MM.1S (cell line): ENCODE data around the gene TEX38.
"Not testable (repeated sequence)": the region's sequence is repeated elsewhere in the genome, so short reads cannot be mapped to it uniquely, and the experiment has no call there.

Experiments
- DNase-seq: peaks from one replicate; pipeline ENCODE4 v3.0.0-alpha.2; 2015
- H2AFZ ChIP-seq: fragments of 300-600 bp; sonication (generic); 2 replicates; pipeline ENCODE4 v1.6.0; 2016; ENCODE audit warnings: antibody characterized with exemption, low read length
- H3F3A ChIP-seq: fragments of 300-600 bp; sonication (generic); 2 replicates; pipeline ENCODE4 v1.6.1; 2016; ENCODE audit warnings: mild to moderate bottlenecking, antibody characterized with exemption, low read length, moderate library complexity, mixed read lengths; ENCODE audit not compliant: insufficient read depth
- H3K27ac ChIP-seq: fragments of 300-600 bp; sonication (generic); 2 replicates; pipeline ENCODE4 v1.5.1; 2016; ENCODE audit warnings: mild to moderate bottlenecking, low read length
- H3K27me3 ChIP-seq: fragments of 300-600 bp; sonication (generic); replicated peaks from 2 replicates; pipeline ENCODE4 v1.6.0; 2016; ENCODE audit warnings: low read length; ENCODE audit not compliant: insufficient read depth
- H3K36me3 ChIP-seq: fragments of 300-600 bp; sonication (generic); replicated peaks from 2 replicates; pipeline ENCODE4 v1.6.1; 2016; ENCODE audit warnings: mild to moderate bottlenecking, low read length, mixed read lengths; ENCODE audit not compliant: insufficient read depth
- H3K4me1 ChIP-seq: fragments of 300-600 bp; sonication (generic); 2 replicates; pipeline ENCODE4 v1.6.1; 2016; ENCODE audit warnings: low read length, mixed read lengths
- H3K4me2 ChIP-seq: fragments of 300-600 bp; sonication (generic); 2 replicates; pipeline ENCODE4 v1.6.0; 2016; ENCODE audit warnings: low read depth, low read length
- H3K4me3 ChIP-seq: fragments of 300-600 bp; sonication (generic); 2 replicates; pipeline ENCODE4 v1.5.1; 2016; ENCODE audit warnings: low read length, mixed read lengths
- H3K79me2 ChIP-seq: fragments of 300-600 bp; sonication (generic); 2 replicates; pipeline ENCODE4 v1.6.1; 2016; ENCODE audit warnings: mixed run types, low read length, mixed read lengths
- H3K9ac ChIP-seq: fragments of 300-600 bp; sonication (generic); 2 replicates; pipeline ENCODE4 v1.6.1; 2016; ENCODE audit warnings: low read length, mixed read lengths
- H3K9me2 ChIP-seq: fragments of 300-600 bp; sonication (generic); replicated peaks from 2 replicates; pipeline ENCODE4 v1.6.1; 2016; ENCODE audit warnings: mild to moderate bottlenecking, low read length, mixed read lengths; ENCODE audit not compliant: insufficient read depth
- H3K9me3 ChIP-seq: fragments of 300-600 bp; sonication (generic); replicated peaks from 2 replicates; pipeline ENCODE4 v1.6.1; 2016; ENCODE audit warnings: mild to moderate bottlenecking, low read length, mixed read lengths; ENCODE audit not compliant: insufficient read depth
- H4K20me1 ChIP-seq: fragments of 300-600 bp; sonication (generic); 2 replicates; pipeline ENCODE4 v1.6.1; 2016; ENCODE audit warnings: mild to moderate bottlenecking, low read length, moderate library complexity, mixed read lengths; ENCODE audit not compliant: insufficient read depth
- CTCF ChIP-seq: fragments of 300-600 bp; sonication (generic); IDR thresholded peaks from 2 replicates; pipeline ENCODE4 v1.5.1; 2016; ENCODE audit warnings: antibody characterized with exemption, low read length, mixed read lengths
- EZH2 ChIP-seq: fragments of 300-600 bp; sonication (generic); optimal IDR thresholded peaks from 2 replicates; pipeline ENCODE3; 2017; ENCODE audit warnings: low read depth, mild to moderate bottlenecking, antibody characterized with exemption, low read length, mixed read lengths
- EZH2phosphoT487 ChIP-seq: fragments of 300-600 bp; sonication (generic); IDR thresholded peaks from 2 replicates; pipeline ENCODE4 v1.6.1; 2018; ENCODE audit warnings: antibody characterized with exemption, low read length

TEX38 gene

GRCh38 chr1:46718727-46719622, 47.3 kb downstream of the TEX38 start, which contains the start of gene EFCAB14:
Gene EFCAB14, minus strand, starts transcription at chr1:46719114. Its CDS starts 1,027 bp downstream, at chr1:46718087.
- Histone ChIP-seq H3K27ac (peak within 1 kb of the TSS; percentile 47), H2AFZ (peak within 1 kb of the TSS; percentile 85), H3K4me3 (peak within 1 kb of the TSS; percentile 98), H3K4me1 (peaks cover 17% of the 10 kb centered on the region), H3K79me2 (peaks cover 31% of the 10 kb centered on the region), H3K36me3 (no peaks in the 10 kb centered on the region), H3K9ac (peak within 1 kb of the TSS; percentile 94), H3K9me3 (no peaks in the 10 kb centered on the region), H4K20me1 (0 out of 2 replicates have a peak, but pooled peaks cover 4% of the 10 kb centered on the region), H3K9me2 (no peaks in the 10 kb centered on the region), H3K27me3 (no peaks in the 10 kb centered on the region), H3F3A (no peaks in the 10 kb centered on the region), H3K4me2 (peak within 1 kb of the TSS; percentile 81)
- peak; percentile 98 for DNase-seq
- TF ChIP-seq EZH2phosphoT487: no peak
- TF ChIP-seq EZH2: no peak
- TF ChIP-seq CTCF: no peak

GRCh38 chr1:46719689-46720088, 48.0 kb downstream of the TEX38 start:
- no peak for DNase-seq
- H3K9me2 ChIP-seq: no peaks in the 10 kb centered on the region
- H3K79me2 ChIP-seq: peaks cover 30% of the 10 kb centered on the region
- peak overlapping the region; percentile 81 for H2AFZ ChIP-seq
- H3K4me2 ChIP-seq: peak overlapping the region; percentile 70
- no peaks in the 10 kb centered on the region for H3K9me3 ChIP-seq
- peak overlapping the region; percentile 48 for H3K4me3 ChIP-seq
- no peaks in the 10 kb centered on the region for H3K36me3 ChIP-seq
- peak overlapping the region; percentile 12; the same call in 1 of the 2 replicates for H3K9ac ChIP-seq
- no peak for TF ChIP-seq CTCF
- no peak for TF ChIP-seq EZH2
- TF ChIP-seq EZH2phosphoT487: no peak
- no peaks in the 10 kb centered on the region for H3K27me3 ChIP-seq
- peaks cover 17% of the 10 kb centered on the region for H3K4me1 ChIP-seq
- 0 out of 2 replicates have a peak, but pooled peaks cover 4% of the 10 kb centered on the region for H4K20me1 ChIP-seq
- H3K27ac ChIP-seq: no peak overlapping the region
- no peaks in the 10 kb centered on the region for H3F3A ChIP-seq

GRCh38 chr1:46720319-46720718, 48.7 kb downstream of the TEX38 start:
- H3K4me2 ChIP-seq, DNase-seq, H2AFZ ChIP-seq, H3K36me3 ChIP-seq, H3K27ac ChIP-seq, H3K9me2 ChIP-seq, H3K27me3 ChIP-seq, H3F3A ChIP-seq, H4K20me1 ChIP-seq, H3K9ac ChIP-seq, H3K9me3 ChIP-seq, H3K4me3 ChIP-seq: not testable (repeated sequence)
- H3K4me1 ChIP-seq: peaks cover 17% of the 10 kb centered on the region
- peaks cover 30% of the 10 kb centered on the region for H3K79me2 ChIP-seq

GRCh38 chr1:46721204-46721603, 49.5 kb downstream of the TEX38 start:
- Histone ChIP-seq H3K9me3 (no peaks in the 10 kb centered on the region), H3K4me2 (no peak overlapping the region), H2AFZ (no peak overlapping the region), H3K4me1 (peaks cover 17% of the 10 kb centered on the region), H3K36me3 (no peaks in the 10 kb centered on the region), H3K9ac (no peak overlapping the region), H3K79me2 (peaks cover 27% of the 10 kb centered on the region), H3K4me3 (no peak overlapping the region), H3K9me2 (no peaks in the 10 kb centered on the region), H3F3A (no peaks in the 10 kb centered on the region), H3K27me3 (no peaks in the 10 kb centered on the region), H3K27ac (no peak overlapping the region), H4K20me1 (0 out of 2 replicates have a peak, but pooled peaks cover 4% of the 10 kb centered on the region)
- TF ChIP-seq EZH2: no peak
- TF ChIP-seq EZH2phosphoT487: no peak
- no peak for TF ChIP-seq CTCF
- DNase-seq: no peak
